ENCODE measurements around the gene GLP2R. TPM values are rescaled to one million over a fixed set of nuclear protein-coding genes. Genes with fewer than 3 reads are reported as not detected.

Gene GLP2R
- total RNA-seq, 1 donor from 2014 or later: not detected

GRCh38 chr17:9821921-9822320, 3.8 kb upstream of the GLP2R start, which contains the start of gene GSG1L2:
GSG1L2 (minus strand) TSS chr17:9822079; CDS start chr17:9822071, 8 bp downstream.
- no peak within 1 kb of the TSS for H3K27ac Mint-ChIP-seq (ENCODE audit: unreplicated experiment)
- H3K4me1 Mint-ChIP-seq: no peaks in the 10 kb centered on the region
- no peak within 1 kb of the TSS for H3K4me3 Mint-ChIP-seq
- H3K36me3 Mint-ChIP-seq (ENCODE audit: low read depth): no peaks in the 10 kb centered on the region
- TF ChIP-seq CTCF (conservative IDR thresholded peaks at IDR 0.05): no peak
- no peaks in the 10 kb centered on the region for H3K9me3 Mint-ChIP-seq
- DNase-seq (ENCODE audit: low read depth, low spot score): no peak
- no peaks in the 10 kb centered on the region for H3K27me3 Mint-ChIP-seq (ENCODE audit: low read depth)

- Mint-ChIP-seq H3K36me3 (ENCODE audit: low read depth) (no peaks in the 10 kb centered on the region), H3K4me1 (no peaks in the 10 kb centered on the region), H3K27me3 (ENCODE audit: low read depth) (no peaks in the 10 kb centered on the region), H3K27ac (ENCODE audit: unreplicated experiment) (no peak overlapping the region), H3K9me3 (no peaks in the 10 kb centered on the region), H3K4me3 (no peak overlapping the region)
- TF ChIP-seq CTCF (conservative IDR thresholded peaks at IDR 0.05): no peak
- no peak for DNase-seq (ENCODE audit: low read depth, low spot score)
These were observed 1.6 kb upstream of the GLP2R start for GRCh38 chr17:9824094-9824493.

DNA sequence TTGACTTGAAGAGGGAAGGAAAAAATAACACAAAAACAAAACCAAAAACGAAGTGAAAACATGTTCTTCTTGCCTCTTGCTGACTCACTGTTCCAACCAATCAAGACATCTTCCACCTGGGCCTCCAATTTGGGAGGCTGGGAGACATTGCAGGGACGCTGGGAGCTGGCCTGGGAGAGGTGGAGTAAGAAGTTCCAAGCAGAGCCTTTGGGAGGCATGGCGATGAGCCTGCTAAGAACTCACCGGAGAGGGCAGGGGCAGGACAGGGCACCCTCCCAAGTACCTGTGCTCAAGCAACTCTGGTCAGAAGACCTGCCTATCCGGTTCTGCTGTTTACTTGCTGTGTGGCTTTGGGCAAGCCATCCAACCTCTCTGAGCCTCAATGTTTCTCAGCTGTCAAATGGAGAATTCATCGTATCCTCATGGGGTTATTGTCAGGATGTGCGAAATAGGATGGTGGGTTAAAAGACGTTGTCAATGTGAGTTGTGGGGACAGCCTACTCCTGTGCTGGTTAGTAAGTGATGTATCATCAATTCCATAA, 856 bp upstream of the GLP2R start:
- Mint-ChIP-seq H3K36me3 (ENCODE audit: low read depth) (no peaks in the 10 kb centered on the region), H3K27ac (ENCODE audit: unreplicated experiment) (no peak overlapping the region), H3K4me1 (no peaks in the 10 kb centered on the region), H3K4me3 (no peak overlapping the region), H3K27me3 (ENCODE audit: low read depth) (no peaks in the 10 kb centered on the region), H3K9me3 (no peaks in the 10 kb centered on the region)
- TF ChIP-seq CTCF (conservative IDR thresholded peaks at IDR 0.05): no peak
- DNase-seq (ENCODE audit: low read depth, low spot score): no peak

GRCh38 chr17:9828296-9829295, 2.9 kb downstream of the GLP2R start:
- no peaks in the 10 kb centered on the region for H3K4me1 Mint-ChIP-seq
- no peaks in the 10 kb centered on the region for H3K36me3 Mint-ChIP-seq (ENCODE audit: low read depth)
- no peak for DNase-seq (ENCODE audit: low read depth, low spot score)
- no peak overlapping the region for H3K4me3 Mint-ChIP-seq
- no peak for TF ChIP-seq CTCF (conservative IDR thresholded peaks at IDR 0.05)
- H3K27me3 Mint-ChIP-seq (ENCODE audit: low read depth): no peaks in the 10 kb centered on the region
- no peaks in the 10 kb centered on the region for H3K9me3 Mint-ChIP-seq
- no peak overlapping the region for H3K27ac Mint-ChIP-seq (ENCODE audit: unreplicated experiment)

- Mint-ChIP-seq H3K4me1 (no peaks in the 10 kb centered on the region), H3K27me3 (ENCODE audit: low read depth) (no peaks in the 10 kb centered on the region), H3K4me3 (no peak overlapping the region), H3K36me3 (ENCODE audit: low read depth) (no peaks in the 10 kb centered on the region), H3K27ac (ENCODE audit: unreplicated experiment) (no peak overlapping the region), H3K9me3 (peaks cover 2% of the 10 kb centered on the region)
- no peak for TF ChIP-seq CTCF (conservative IDR thresholded peaks at IDR 0.05)
- DNase-seq (ENCODE audit: low read depth, low spot score): no peak
These were observed 3.6 kb downstream of the GLP2R start for GRCh38 chr17:9829343-9829742.
